Activated CD4-positive, alpha-beta T cell treated with anti-CD3 and anti-CD28 coated beads, Interleukin-2, amount 10 ng/mL, durations not matched to agents 7 days and 5 days (primary cell): ENCODE measurements around the gene TTC28. TPM values are rescaled to one million over a fixed set of nuclear protein-coding genes. Genes with fewer than 3 reads are reported as not detected.

Source experiments
- CTCF ChIA-PET: fragments of 350-600 bp; sonication (Branson Sonifier 250); formaldehyde crosslinking; loops from one replicate; lab custom pipeline; 2021; ENCODE audit warnings: antibody characterized with exemption; lab: Charles Lee
- POLR2A ChIA-PET: fragments of 350-600 bp; sonication (Branson Sonifier 250); formaldehyde crosslinking; loops from one replicate; lab custom pipeline; 2021; ENCODE audit warnings: antibody characterized with exemption; lab: Charles Lee
- DNase-seq: peaks from one replicate; pipeline ENCODE4 v3.0.0-alpha.2; 2020
- H3K27ac Mint-ChIP-seq: one replicate; pipeline ENCODE4 v1.8.0; 2021; ENCODE audit warnings: mild to moderate bottlenecking, moderate library complexity, mixed read lengths
- H3K27me3 Mint-ChIP-seq: one replicate; pipeline ENCODE4 v1.8.0; 2021; ENCODE audit warnings: mixed read lengths
- H3K36me3 Mint-ChIP-seq: one replicate; pipeline ENCODE4 v1.8.0; 2021; ENCODE audit warnings: low read depth, mixed read lengths
- H3K4me1 Mint-ChIP-seq: one replicate; pipeline ENCODE4 v1.8.0; 2021; ENCODE audit warnings: mixed read lengths
- H3K4me3 Mint-ChIP-seq: one replicate; pipeline ENCODE4 v1.8.0; 2021; ENCODE audit warnings: mild to moderate bottlenecking, moderate library complexity, mixed read lengths
- H3K9me3 Mint-ChIP-seq: one replicate; pipeline ENCODE4 v1.8.0; 2021; ENCODE audit warnings: mixed read lengths
- total RNA-seq, 2 experiments: library from RNA; stranded (reverse); gene quantifications; one replicate each; pipeline ENCODE4 v1.2.3, GENCODE V29; 2021

TTC28 gene
- total RNA-seq, 2 experiments from 2014 or later = 0.74 to 1.2 TPM

- no peak overlapping the region for H3K4me3 Mint-ChIP-seq
- POLR2A ChIA-PET = no interaction called here
- H3K27me3 Mint-ChIP-seq = no peaks in the 10 kb centered on the region
- no peaks in the 10 kb centered on the region for H3K9me3 Mint-ChIP-seq
- no peaks in the 10 kb centered on the region for H3K36me3 Mint-ChIP-seq
- CTCF ChIA-PET = interaction anchor here (0.9 kb wide), 1 partner anchor 424 kb away, joined by 3 read pairs; no protein-coding TSS in a partner anchor
- peaks cover 3% of the 10 kb centered on the region for H3K4me1 Mint-ChIP-seq
- no peak for DNase-seq
- no peak overlapping the region for H3K27ac Mint-ChIP-seq
These were observed 661.1 kb downstream of the TTC28 start for GRCh38 chr22:28018461-28018927.

- Mint-ChIP-seq H3K9me3 (no peaks in the 10 kb centered on the region), H3K27ac (no peak overlapping the region), H3K27me3 (no peaks in the 10 kb centered on the region), H3K4me1 (peaks cover 3% of the 10 kb centered on the region), H3K4me3 (no peak overlapping the region), H3K36me3 (no peaks in the 10 kb centered on the region)
- POLR2A ChIA-PET = no interaction called here
- no peak for DNase-seq
- CTCF ChIA-PET = no interaction called here
These were observed 661.8 kb downstream of the TTC28 start for GRCh38 chr22:28017859-28018258.

DNA sequence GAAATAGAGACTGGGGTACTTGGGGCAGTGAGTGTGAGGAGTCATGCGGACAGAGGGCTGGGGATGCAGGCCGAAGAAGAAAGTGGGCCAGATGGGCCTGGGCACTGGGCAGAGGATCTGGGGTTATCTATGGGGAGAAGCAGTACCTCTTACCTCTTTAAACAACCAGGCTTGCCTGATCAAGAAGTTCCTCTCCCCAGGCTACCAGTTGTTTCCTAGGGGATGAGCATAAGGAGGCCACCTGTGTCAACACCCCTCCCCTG lies 662.2 kb downstream of the TTC28 start:
- H3K4me1 Mint-ChIP-seq = peaks cover 3% of the 10 kb centered on the region
- H3K27ac Mint-ChIP-seq = no peak overlapping the region
- no peaks in the 10 kb centered on the region for H3K27me3 Mint-ChIP-seq
- DNase-seq = no peak
- no peaks in the 10 kb centered on the region for H3K36me3 Mint-ChIP-seq
- CTCF ChIA-PET = no interaction called here
- H3K9me3 Mint-ChIP-seq = no peaks in the 10 kb centered on the region
- H3K4me3 Mint-ChIP-seq = no peak overlapping the region
- POLR2A ChIA-PET = no interaction called here

DNA sequence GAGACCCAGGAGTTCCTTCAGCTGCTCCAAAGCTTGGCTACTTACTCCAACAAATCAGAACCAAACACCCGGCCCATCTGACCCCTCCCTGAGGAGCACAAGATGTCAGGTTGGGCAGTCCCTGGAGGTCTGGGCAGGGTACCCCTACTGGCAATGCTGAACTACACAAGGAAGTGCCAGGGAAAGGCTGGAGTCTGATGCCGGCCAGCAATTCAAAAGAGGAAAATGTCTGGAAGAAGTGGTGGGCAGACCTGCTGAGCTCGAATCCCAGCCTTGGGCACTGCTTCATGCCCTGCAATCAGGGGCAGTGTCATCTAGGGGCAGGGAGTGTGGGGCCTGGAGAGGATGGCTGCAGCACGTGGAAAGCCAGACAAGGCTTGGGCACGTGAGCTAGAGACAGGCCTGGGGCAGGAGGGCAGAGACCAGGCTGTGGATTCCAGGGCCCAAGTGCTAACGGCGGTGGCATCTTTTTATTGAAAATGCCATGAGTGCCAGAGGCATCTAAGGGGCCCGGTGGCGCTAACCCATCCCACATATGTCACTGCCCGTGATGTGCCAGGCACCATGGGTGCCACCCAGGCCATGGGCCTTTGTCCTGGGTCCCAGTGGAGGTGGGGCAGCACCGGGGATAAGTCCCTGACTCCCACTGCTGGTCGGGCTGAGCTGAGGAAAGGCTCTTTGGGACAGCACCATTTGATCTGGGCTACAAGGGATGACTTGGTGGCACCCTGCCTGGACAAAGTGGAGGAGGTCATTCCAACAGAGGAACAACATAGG lies 662.7 kb downstream of the TTC28 start:
- Mint-ChIP-seq H3K4me1 (peaks cover 3% of the 10 kb centered on the region), H3K9me3 (no peaks in the 10 kb centered on the region), H3K27me3 (no peaks in the 10 kb centered on the region), H3K4me3 (no peak overlapping the region), H3K27ac (no peak overlapping the region), H3K36me3 (no peaks in the 10 kb centered on the region)
- DNase-seq = no peak
- ChIA-PET CTCF (no interaction called here), POLR2A (no interaction called here)

GRCh38 chr22:28015676-28016601 lies 663.7 kb downstream of the TTC28 start:
- Mint-ChIP-seq H3K27ac (no peak overlapping the region), H3K4me1 (peaks cover 3% of the 10 kb centered on the region), H3K9me3 (no peaks in the 10 kb centered on the region), H3K27me3 (no peaks in the 10 kb centered on the region), H3K4me3 (no peak overlapping the region), H3K36me3 (no peaks in the 10 kb centered on the region)
- POLR2A ChIA-PET = no interaction called here
- DNase-seq = no peak
- CTCF ChIA-PET = no interaction called here

GRCh38 chr22:28015046-28015425 lies 664.6 kb downstream of the TTC28 start:
- H3K27me3 Mint-ChIP-seq = no peaks in the 10 kb centered on the region
- CTCF ChIA-PET = no interaction called here
- no peaks in the 10 kb centered on the region for H3K9me3 Mint-ChIP-seq
- H3K4me1 Mint-ChIP-seq = peaks cover 3% of the 10 kb centered on the region
- no peak overlapping the region for H3K4me3 Mint-ChIP-seq
- no peak for DNase-seq
- no peak overlapping the region for H3K27ac Mint-ChIP-seq
- POLR2A ChIA-PET = no interaction called here
- no peaks in the 10 kb centered on the region for H3K36me3 Mint-ChIP-seq

DNA sequence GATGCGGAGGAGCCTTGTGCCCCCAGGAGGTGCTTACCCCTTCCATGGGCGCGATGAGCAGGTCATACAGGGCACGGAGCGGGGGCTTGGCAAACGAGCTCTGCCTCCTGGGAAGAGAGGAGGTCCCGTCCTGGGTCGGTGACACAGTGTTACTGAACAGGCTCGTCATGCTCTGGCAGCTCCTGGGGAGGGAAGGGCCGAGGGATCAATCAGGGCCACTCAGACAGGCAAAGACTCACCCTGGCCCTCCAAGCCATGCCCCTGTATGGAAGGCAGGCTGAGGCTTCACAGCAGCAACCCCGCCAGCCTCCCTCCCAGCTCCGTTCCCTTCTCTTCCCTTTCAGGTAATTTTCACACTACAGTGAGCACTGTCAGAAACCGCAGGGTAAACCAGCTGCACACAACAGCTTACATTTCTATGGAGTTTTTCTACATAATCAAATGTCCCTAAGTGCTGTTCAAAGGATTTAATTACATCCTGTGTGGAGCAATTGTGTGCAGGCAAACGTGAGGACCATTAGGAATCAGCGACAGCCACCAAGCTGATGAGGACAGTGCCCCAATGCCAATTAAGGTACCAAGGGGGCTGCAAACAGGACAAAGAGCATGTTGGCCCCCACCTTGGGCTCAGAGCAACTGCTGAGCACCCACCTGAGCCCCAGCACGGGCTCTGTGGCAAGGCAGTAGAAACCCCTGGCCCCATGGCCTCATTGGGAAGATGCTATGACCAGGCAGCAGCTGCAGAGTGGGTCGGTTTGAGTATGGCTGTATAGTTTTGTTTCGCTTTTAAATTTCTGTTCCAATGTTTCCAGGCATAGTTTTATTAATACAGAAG lies 665.2 kb downstream of the TTC28 start:
- no peak for DNase-seq
- CTCF ChIA-PET = no interaction called here
- Mint-ChIP-seq H3K4me3 (no peak overlapping the region), H3K27me3 (no peaks in the 10 kb centered on the region), H3K36me3 (no peaks in the 10 kb centered on the region), H3K9me3 (no peaks in the 10 kb centered on the region), H3K27ac (no peak overlapping the region), H3K4me1 (peaks cover 3% of the 10 kb centered on the region)
- POLR2A ChIA-PET = no interaction called here

DNA sequence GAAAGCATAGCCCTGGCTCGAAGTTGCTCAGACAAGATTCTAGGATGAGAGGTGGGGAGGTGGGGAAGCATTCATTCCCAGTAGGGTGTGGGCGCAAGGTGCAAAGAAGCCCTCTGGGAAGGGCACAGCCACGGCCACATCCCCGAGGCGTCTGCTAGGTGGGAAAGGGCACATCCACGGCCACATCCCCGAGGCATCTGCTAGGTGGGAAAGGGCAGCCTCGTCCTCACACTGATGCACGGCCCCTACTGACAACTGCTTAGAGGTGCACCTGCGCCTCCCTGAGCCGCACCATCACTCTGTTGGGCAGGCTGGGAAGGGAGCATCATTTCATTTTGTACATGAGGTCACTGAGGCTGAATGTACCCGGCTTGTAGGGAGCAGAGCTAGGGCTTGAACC lies 666.0 kb downstream of the TTC28 start:
- no peaks in the 10 kb centered on the region for H3K9me3 Mint-ChIP-seq
- no peak overlapping the region for H3K4me3 Mint-ChIP-seq
- H3K27me3 Mint-ChIP-seq = no peaks in the 10 kb centered on the region
- H3K36me3 Mint-ChIP-seq = no peaks in the 10 kb centered on the region
- ChIA-PET CTCF (no interaction called here), POLR2A (no interaction called here)
- DNase-seq = no peak
- no peaks in the 10 kb centered on the region for H3K4me1 Mint-ChIP-seq
- H3K27ac Mint-ChIP-seq = no peak overlapping the region

GRCh38 chr22:28012832-28013460 lies 666.7 kb downstream of the TTC28 start:
- no peaks in the 10 kb centered on the region for H3K27me3 Mint-ChIP-seq
- H3K4me3 Mint-ChIP-seq = no peak overlapping the region
- DNase-seq = no peak
- H3K36me3 Mint-ChIP-seq = no peaks in the 10 kb centered on the region
- ChIA-PET CTCF (no interaction called here), POLR2A (no interaction called here)
- H3K4me1 Mint-ChIP-seq = no peaks in the 10 kb centered on the region
- H3K27ac Mint-ChIP-seq = no peak overlapping the region
- H3K9me3 Mint-ChIP-seq = no peaks in the 10 kb centered on the region

DNA sequence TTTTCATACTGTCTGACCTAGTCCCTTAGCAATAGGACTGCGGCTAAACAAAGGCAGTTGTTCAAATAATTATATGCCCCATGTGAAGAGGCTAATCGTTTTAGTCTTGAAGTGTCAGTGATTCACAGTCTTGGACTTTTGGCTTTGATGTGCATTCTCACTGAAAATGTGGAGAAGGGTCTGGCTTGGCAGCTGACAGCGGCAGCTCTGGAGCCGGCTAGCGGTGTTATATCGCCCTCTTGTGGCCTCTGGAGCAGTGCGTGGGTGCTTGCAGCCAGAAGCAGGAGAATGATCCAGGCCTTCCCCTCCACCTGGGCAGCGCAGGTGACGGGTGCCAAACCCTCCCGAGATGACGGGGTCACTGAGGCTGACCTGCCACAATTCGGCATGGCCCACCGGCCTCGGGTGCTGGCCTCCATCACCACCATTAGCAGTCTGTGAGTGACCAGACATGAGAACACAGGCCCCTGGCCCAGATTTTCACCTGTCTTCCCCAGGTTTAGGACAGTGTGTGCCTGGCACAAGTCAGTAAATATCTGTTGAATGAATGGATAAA lies 670.3 kb downstream of the TTC28 start:
- CTCF ChIA-PET = interaction anchor here (1.0 kb wide), 1 partner anchor 10 kb away, joined by 3 read pairs; no protein-coding TSS in a partner anchor
- Mint-ChIP-seq H3K27ac (no peak overlapping the region), H3K36me3 (no peaks in the 10 kb centered on the region), H3K9me3 (no peaks in the 10 kb centered on the region), H3K27me3 (no peaks in the 10 kb centered on the region), H3K4me3 (no peak overlapping the region), H3K4me1 (no peaks in the 10 kb centered on the region)
- DNase-seq = peak; percentile 76
- POLR2A ChIA-PET = no interaction called here

- Mint-ChIP-seq H3K27ac (no peak overlapping the region), H3K9me3 (no peaks in the 10 kb centered on the region), H3K27me3 (no peaks in the 10 kb centered on the region), H3K36me3 (no peaks in the 10 kb centered on the region), H3K4me3 (no peak overlapping the region), H3K4me1 (no peaks in the 10 kb centered on the region)
- POLR2A ChIA-PET = no interaction called here
- CTCF ChIA-PET = interaction anchor here (1.0 kb wide), 1 partner anchor 10 kb away, joined by 3 read pairs; no protein-coding TSS in a partner anchor
- no peak for DNase-seq
These were observed 671.0 kb downstream of the TTC28 start for GRCh38 chr22:28008649-28009048.

- Mint-ChIP-seq H3K4me3 (no peak overlapping the region), H3K36me3 (no peaks in the 10 kb centered on the region), H3K4me1 (no peaks in the 10 kb centered on the region), H3K27ac (no peak overlapping the region), H3K9me3 (no peaks in the 10 kb centered on the region), H3K27me3 (no peaks in the 10 kb centered on the region)
- DNase-seq = no peak
- CTCF ChIA-PET = no interaction called here
- POLR2A ChIA-PET = no interaction called here
These were observed 671.6 kb downstream of the TTC28 start for GRCh38 chr22:28008056-28008455.
